Cortex of kidney (tissue), 1 donor: Measurements from ENCODE around the gene EFNA1.
"Not testable (repeated sequence)": the region's sequence is repeated elsewhere in the genome, so short reads cannot be mapped to it uniquely, and the experiment has no call there.

Experiments used
- DNase-seq: peaks from one replicate; lab custom pipeline; 2025; lab: John Stamatoyannopoulos, UW

The EFNA1 gene

GRCh38 chr1:155092641-155093040 is 35.0 kb upstream of the EFNA1 start:
- DNase-seq = no peak

DNA sequence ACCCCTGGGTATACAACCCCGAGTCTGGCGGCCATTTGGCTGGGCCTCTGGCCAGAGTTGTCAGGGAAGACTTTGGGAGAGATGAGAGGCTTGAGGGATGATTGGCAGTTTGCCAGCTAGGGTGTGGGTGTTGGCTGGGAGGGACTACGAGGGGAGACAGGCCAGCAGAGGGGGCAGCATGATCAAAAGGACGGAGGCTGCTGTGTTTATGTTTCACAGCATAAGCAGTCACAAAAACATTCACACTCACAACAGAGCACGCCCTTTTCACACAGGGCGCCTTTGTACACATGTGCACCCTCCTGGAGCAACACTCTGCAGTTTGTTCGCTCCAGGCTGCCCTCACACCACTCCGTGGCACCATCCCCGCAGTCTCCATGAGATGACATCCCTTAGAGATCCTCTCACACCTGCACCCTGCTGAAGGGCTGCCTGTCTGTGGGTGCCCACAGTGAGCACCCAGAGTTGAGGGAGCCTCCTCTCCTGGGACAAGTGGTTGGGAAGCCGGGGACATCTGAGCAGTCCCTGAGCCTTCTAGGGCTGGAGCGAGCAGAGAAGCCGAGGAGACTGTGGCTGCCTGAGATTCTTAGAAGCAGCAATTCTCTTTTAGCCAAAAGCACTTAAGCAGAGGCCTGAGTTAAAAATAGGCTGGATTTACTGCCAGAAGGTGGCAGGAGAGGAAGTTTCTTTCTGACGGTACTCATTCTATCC is 33.6 kb upstream of the EFNA1 start:
- no peak for DNase-seq

GRCh38 chr1:155094622-155094948 is 33.1 kb upstream of the EFNA1 start:
- no peak for DNase-seq

GRCh38 chr1:155099331-155099730 is 28.3 kb upstream of the EFNA1 start:
- no peak for DNase-seq

DNA sequence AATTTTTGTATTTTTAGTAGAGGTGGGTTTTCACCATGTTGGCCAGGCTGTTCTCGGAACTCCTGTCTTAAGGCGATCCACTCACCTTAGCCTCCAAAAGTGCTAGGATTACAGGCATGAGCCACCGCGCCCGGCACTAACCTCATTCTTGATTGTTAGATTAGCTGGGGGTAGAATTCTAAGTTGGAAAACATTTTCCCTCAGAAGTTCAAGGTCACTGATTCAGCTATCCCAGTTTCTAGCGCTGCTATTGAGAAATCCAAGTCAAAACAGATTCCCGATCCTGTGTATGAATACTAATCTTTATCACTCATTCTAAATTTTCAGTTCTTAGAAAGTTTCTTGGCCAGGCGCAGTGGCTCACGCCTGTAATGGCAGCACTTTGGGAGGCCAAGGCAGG is 24.4 kb upstream of the EFNA1 start:
- DNase-seq = no peak

GRCh38 chr1:155104605-155105534 is 22.8 kb upstream of the EFNA1 start:
- no peak for DNase-seq

DNA sequence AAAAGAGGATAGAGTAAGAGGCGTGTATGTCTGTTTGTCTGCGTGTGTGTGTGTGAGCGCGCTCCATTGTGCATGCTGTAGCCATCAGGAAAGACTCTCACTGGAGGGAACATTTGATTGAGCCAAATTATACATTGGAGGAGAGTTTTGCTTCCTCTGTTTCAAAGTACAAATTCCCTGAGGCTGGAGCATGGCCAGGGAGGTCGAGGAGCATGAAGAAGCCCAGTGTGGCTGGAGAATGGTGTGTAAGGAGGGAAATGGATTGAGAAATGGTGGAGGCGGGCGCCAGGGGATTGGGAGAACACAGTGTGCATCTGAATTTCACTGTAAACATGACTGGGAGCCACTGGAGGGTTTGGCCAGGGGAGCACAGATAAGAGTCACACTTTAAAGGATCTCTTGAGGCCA is 22.1 kb upstream of the EFNA1 start:
- DNase-seq = no peak

GRCh38 chr1:155106862-155107261 is 20.8 kb upstream of the EFNA1 start:
- DNase-seq = no peak

DNA sequence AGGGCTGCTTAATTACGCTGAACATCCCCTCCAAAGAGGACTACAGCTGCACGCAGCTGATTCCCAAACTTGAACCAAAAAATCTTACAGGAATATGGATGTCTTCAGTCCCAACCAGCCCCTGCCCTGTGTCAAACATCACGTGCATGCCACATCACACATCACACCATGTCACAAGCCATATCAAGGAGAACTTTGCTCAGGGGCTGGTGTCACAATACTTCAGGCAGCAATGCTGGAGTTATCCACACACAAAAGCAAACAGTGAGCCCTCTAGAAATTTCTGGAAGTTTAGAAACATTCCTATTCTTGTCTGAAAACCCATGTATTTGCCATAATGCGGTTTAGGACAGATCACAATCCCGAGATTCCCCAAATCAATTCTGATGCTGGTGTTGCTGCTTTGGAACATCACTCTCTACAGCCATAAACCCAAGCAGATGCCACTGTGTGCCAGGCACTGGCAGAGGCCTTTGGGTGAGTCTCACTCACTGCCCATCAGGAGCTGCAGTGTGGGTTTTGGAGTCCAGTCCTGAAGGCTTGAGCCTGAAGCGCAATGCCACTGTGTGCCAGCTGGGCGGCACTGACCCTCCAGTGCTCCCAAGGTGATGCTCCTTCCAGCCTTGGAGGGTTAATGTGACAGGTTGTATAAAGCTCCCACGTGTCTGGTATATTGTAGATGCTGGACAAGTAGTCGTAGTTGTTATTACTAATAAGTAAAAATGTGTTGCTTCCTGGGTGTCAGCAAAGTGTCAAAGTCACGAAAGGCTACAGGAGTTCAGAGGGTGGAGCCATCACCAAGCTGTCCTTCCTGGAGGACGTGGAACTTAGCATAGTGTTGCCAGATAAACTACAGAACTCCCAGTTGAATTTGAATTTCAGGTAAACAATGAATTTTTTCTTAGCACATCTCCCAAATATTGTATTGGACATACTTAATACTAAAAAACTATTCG is 20.1 kb upstream of the EFNA1 start:
- no peak for DNase-seq

DNA sequence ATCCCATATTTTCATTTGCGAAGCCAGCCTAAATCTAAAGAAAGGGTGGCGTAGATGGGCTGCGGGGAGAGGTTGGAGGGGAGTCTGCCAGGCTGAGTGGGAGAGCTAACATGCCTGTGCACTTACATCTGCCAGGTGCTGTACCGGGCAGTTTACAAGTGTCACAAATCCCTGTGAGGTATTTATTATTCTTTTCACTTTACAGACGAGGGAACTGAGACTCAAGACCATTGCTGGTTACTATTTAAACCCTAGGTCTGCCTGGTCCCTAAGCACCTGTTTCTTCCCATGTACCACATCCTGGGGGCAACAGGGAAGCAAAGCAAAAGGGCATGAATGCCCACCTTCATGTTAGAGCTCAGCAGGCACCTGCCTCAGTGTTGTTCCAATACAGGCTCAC is 19.4 kb upstream of the EFNA1 start:
- no peak for DNase-seq

- no peak for DNase-seq
Measured at GRCh38 chr1:155110381-155110780, 17.3 kb upstream of the EFNA1 start.

GRCh38 chr1:155110826-155111225 is 16.9 kb upstream of the EFNA1 start:
- DNase-seq = no peak

DNA sequence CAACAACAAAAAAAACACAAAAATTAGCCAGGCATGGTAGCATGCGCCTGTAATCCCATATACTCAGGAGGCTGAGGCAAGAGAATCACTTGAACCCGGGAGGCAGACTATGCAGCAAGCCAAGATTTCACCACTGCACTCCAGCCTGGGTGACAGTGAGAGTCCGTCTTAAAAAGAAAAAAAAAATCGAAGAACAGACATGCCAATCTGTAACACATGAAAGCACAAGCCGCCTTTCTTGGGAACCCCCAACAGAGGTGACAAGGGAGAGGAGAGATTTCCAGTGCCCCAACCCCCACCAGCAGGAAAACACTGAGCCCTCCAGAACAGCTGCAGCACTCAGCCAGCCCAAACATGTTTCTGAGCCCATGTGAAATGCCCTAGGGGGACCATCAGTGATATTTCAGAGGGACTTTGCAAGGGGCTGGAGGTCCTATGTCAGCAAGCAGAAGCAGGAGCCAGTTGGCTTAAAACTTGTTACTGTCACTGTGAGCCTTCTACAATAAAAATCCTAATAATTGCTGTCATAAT is 14.2 kb upstream of the EFNA1 start:
- no peak for DNase-seq

- no peak for DNase-seq
Measured at GRCh38 chr1:155116113-155116764, 11.4 kb upstream of the EFNA1 start.

DNA sequence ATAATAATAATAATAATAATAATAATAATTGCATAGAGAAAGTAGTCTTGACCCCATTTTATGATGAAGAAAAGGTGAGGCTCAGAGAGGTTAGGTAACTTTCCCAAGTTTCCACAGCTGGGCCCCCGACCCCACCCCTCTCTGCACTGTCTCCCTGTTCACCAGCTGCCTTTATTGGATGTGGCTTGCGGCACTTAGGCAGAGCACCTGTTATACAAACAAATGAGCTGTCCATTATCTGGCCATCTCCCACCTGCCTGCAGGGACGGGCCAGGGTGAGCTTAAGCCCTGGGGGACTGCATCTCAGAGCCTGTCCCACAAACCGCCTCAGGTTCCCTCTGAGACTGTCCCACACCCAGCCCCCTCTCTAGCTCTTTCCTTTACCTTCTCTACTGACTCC is 10.1 kb upstream of the EFNA1 start:
- DNase-seq = no peak

GRCh38 chr1:155118090-155118489 is 9.6 kb upstream of the EFNA1 start:
- DNase-seq = not testable (repeated sequence)

DNA sequence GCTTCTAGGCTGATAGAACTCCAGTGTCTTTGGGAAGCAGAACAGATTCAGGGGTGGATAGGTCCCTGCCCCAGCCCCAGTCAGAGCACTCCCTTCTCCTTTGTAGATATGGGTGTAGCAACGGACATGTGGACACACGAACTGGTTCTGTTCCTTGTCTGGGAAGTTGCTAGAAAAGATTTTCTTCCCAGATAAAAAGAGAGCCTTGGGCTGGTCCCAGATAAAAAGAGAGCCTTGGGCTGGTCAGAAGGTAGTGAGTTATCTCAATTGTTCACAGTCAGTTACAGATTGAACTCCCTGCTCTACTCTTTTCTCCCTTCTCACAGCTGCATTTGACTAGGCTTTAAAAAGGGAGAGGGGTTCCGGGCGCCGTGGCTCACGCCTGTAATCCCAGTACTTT is 7.4 kb upstream of the EFNA1 start:
- no peak for DNase-seq

- no peak for DNase-seq
Measured at GRCh38 chr1:155121249-155121648, 6.4 kb upstream of the EFNA1 start.

DNA sequence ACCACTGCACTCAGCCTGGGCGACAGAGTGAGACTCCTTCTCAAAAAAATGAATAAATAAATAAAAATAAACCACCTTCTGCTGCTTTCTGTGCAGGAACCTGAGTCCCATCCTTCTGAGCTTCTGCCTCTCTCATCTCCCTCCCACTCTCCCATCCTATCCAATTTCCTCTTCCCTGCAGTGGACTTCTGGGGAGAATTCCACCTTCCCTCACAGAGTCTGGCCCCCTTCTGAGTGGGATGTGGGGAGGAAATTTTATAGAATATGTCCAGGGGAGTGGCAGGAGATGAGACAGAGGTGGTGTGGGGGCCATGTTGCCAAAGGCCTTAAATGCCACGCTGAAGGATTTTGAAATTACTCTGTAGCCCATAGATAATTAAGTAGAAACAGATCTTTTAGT is 5.4 kb upstream of the EFNA1 start:
- no peak for DNase-seq

DNA sequence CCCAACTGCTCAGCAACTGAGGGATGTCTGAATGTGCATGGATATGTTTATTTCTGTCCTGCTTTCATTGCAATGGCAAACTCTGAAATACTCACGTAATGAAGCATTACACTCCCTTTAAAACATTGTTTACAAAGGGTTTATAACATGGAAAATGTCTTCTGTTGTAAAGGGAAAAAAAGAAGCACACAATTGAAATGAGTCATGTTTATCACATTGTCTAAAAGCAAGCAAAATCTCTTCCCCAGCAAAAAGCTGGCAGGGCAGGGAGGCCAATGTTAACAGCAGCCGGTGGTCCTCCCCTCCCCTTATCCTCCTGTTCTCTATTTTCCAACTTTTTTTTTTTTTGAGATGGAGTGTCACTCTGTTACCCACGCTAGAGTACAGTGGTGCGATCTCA is 3.9 kb upstream of the EFNA1 start:
- DNase-seq = no peak
